PFSK-1 (cell line): ENCODE results near the gene FBXW11.

Source experiments
- FOXP2 ChIP-seq: optimal IDR thresholded peaks from 2 replicates; pipeline ENCODE3; 2011; ENCODE audit warnings: borderline replicate concordance, control low read depth, inconsistent platforms; ENCODE audit not compliant: insufficient read depth; ENCODE audit errors: extremely low read length, extremely low read depth
- POLR2AphosphoS5 ChIP-seq: IDR thresholded peaks from 2 replicates; pipeline ENCODE4 v1.6.1; 2012; ENCODE audit warnings: low read depth, mild to moderate bottlenecking, control low read depth, low read length, moderate library complexity
- SIN3A ChIP-seq: IDR thresholded peaks from 2 replicates; pipeline ENCODE4 v1.6.1; 2012; ENCODE audit warnings: mild to moderate bottlenecking, low read length, moderate library complexity, borderline replicate concordance; ENCODE audit not compliant: insufficient read depth
- TAF1 ChIP-seq: IDR thresholded peaks from 2 replicates; pipeline ENCODE4 v1.6.1; 2012; ENCODE audit warnings: low read length, control low read depth, borderline replicate concordance; ENCODE audit not compliant: insufficient read depth
- TF ChIP-seq, protein P1 (sequence below), 2 experiments: IDR thresholded peaks; 2 replicates each; pipeline versions ENCODE4 v1.6.1 to v1.8.0; 2011 to 2012; ENCODE audit warnings: low read depth in 2 of 2, low read length in 2 of 2, control low read depth in 1 of 2, inconsistent platforms in 1 of 2, mild to moderate bottlenecking in 1 of 2, moderate library complexity in 1 of 2; ENCODE audit not compliant: insufficient read depth in 1 of 2

DNA sequence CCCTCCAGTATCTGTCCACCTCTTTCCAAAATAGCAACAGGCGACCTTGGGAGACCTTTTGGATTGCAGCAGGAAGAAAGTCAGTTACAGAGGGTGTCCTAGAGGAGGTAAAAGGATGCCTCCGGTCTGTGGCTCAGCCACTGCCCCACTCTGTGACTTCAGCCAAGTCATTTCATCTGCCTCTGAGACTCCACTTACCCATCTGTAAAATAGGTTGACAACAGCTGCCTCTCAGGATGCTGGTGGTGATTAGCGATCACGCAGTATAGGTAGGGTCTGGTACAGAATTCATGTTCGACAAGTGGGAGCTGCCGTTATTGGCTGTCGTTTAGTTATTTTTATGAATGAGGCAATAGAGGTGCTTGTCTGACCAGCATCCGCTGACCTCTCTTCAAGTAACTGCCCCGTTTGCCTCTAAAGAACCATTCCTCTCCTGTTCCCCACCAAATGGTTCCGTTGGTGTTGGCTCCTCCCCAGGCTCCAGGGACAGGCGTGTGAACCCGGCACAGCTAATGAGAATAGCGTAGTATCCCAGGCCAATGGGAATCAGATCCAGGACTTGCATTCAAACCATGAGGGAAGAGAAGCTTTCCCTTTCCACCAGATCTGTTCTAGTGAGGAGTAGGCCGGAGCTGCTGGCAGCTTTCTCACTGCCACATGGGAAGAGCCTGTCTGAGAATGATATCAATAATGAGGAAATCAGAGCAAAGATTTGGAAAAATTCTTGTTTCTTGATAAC, 156.7 kb downstream of the FBXW11 start:
- TF ChIP-seq TAF1: no peak
- no peak for TF ChIP-seq POLR2AphosphoS5
- TF ChIP-seq SIN3A: no peak
- TF ChIP-seq, protein P1, sequence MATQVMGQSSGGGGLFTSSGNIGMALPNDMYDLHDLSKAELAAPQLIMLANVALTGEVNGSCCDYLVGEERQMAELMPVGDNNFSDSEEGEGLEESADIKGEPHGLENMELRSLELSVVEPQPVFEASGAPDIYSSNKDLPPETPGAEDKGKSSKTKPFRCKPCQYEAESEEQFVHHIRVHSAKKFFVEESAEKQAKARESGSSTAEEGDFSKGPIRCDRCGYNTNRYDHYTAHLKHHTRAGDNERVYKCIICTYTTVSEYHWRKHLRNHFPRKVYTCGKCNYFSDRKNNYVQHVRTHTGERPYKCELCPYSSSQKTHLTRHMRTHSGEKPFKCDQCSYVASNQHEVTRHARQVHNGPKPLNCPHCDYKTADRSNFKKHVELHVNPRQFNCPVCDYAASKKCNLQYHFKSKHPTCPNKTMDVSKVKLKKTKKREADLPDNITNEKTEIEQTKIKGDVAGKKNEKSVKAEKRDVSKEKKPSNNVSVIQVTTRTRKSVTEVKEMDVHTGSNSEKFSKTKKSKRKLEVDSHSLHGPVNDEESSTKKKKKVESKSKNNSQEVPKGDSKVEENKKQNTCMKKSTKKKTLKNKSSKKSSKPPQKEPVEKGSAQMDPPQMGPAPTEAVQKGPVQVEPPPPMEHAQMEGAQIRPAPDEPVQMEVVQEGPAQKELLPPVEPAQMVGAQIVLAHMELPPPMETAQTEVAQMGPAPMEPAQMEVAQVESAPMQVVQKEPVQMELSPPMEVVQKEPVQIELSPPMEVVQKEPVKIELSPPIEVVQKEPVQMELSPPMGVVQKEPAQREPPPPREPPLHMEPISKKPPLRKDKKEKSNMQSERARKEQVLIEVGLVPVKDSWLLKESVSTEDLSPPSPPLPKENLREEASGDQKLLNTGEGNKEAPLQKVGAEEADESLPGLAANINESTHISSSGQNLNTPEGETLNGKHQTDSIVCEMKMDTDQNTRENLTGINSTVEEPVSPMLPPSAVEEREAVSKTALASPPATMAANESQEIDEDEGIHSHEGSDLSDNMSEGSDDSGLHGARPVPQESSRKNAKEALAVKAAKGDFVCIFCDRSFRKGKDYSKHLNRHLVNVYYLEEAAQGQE (IDR thresholded peaks at IDR 0.05; ENCODE audit: insufficient read depth in 1 of 2, low read depth in 2 of 2, low read length in 2 of 2): no peak
- TF ChIP-seq FOXP2: no peak
